Measurements from ENCODE around the gene TFPI2.

- TF ChIP-seq, protein P1, sequence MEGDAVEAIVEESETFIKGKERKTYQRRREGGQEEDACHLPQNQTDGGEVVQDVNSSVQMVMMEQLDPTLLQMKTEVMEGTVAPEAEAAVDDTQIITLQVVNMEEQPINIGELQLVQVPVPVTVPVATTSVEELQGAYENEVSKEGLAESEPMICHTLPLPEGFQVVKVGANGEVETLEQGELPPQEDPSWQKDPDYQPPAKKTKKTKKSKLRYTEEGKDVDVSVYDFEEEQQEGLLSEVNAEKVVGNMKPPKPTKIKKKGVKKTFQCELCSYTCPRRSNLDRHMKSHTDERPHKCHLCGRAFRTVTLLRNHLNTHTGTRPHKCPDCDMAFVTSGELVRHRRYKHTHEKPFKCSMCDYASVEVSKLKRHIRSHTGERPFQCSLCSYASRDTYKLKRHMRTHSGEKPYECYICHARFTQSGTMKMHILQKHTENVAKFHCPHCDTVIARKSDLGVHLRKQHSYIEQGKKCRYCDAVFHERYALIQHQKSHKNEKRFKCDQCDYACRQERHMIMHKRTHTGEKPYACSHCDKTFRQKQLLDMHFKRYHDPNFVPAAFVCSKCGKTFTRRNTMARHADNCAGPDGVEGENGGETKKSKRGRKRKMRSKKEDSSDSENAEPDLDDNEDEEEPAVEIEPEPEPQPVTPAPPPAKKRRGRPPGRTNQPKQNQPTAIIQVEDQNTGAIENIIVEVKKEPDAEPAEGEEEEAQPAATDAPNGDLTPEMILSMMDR (IDR thresholded peaks at IDR 0.05), result no peak
- TF ChIP-seq EP300 (IDR thresholded peaks at IDR 0.05), result no peak
Measured at GRCh38 chr7:93938293-93938692, 47.7 kb upstream of the TFPI2 start.

Measured in sigmoid colon (tissue), 4 donors.